GM10847 (cell line): ENCODE data around the gene CTNND2.

ENCODE experiments used
- POLR2A ChIP-seq: IDR thresholded peaks from 2 replicates; pipeline ENCODE4 v1.6.1; 2011; ENCODE audit not compliant: insufficient read length; ENCODE audit errors: extremely low read depth

The CTNND2 gene

DNA sequence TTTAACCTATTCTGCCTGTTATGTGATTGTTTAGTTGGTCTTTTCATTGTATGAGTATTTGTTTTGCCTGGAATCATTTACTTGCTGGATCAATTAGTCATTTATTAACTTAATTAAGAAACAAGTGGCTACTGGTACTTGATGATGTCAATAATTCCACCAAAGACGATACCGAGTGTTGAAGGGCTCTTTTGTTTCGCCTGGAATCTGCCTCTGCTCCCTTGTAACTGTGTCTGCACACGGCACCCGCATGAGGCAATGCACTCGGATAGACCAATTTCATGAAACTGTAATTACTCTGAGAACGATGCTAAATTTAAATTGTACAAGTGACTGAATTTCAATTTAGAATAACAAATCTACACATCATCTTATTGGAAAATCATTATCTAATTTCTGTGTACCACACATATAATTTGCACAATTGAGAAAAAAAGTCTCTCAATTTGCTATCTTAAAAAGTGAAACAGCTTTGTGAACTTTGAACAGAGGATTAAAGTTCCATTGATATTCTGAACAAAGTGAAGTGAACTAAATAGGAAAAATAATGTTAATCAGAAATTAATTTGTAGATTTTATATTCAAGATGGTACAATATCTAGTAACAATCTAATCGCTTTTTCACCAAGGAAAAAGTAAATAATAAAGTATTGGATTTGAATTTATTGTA is 143.2 kb downstream of the CTNND2 start:
- no peak for TF ChIP-seq POLR2A

DNA sequence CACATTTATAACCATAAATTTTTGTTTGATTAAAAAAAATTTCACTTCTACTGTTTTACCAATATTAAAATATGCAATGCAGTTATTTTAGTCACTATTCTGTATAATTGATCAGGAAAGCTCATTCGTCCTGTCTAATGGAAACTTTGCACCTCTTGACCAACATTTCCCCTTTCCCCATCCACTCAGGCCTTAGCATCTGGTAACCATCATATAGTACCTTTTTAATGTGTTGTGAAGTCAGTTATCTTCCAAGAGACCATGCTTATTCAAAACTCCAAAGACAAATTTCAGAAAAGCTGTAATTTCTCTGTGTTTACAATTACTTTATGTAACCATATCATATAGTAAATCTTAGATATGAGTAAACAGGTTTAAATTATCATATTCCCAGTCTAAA is 145.9 kb downstream of the CTNND2 start:
- TF ChIP-seq POLR2A, result no peak

DNA sequence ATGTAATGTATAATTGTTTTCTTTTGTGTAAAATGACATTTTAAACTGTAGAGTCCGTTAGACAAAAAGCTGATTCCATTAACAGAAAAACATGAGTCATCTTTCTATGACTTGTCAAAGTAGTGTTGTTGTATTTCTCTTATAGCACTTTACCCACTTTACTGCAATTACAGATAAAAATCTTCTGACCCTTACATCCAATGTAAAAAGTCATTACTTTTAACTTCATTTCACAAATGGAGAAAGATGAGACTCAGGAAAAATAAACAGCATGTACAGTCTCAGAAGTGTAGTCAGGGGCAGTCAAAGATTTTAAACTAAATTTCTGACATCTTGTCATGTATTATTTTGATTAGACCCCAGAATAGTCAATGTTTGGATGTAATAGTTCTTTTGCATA is 146.6 kb downstream of the CTNND2 start:
- TF ChIP-seq POLR2A, result no peak

DNA sequence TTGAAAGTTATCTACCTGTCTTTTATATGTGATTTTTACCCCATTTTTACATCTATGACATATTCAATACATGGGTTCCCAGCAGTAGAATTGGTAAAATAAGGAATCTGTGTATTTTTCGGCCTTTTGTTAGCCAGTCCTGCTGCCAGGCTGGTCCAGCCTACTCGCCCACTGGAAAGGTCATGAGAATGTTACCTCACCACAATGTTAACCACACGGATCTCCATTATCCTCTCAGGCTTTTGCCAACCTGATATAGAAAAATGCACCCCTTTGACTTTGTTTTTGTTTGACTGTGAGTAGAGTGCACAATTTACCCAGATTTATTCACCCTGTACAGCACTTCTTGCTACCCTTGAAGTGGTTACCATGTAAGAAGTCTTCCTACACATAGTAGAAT is 167.2 kb downstream of the CTNND2 start:
- TF ChIP-seq POLR2A, result no peak

DNA sequence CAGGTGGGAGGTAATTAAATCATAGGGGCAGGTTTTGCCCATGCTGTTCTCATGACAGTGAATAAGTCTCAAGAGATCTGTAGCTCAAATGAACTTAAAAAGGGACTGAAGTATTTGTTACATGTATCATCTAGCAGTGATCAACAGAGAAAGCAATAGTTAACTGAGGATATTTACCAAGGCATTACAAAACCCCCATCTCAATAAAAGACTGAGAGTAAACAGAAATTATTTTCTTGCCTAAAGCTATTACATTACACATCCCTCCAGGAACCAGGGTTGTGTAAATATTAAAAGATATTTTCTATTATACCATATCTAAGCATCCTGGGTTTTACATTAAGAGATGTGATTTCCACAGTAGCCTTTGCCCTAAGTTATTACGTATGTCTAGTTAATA is 169.9 kb downstream of the CTNND2 start:
- TF ChIP-seq POLR2A, result no peak

DNA sequence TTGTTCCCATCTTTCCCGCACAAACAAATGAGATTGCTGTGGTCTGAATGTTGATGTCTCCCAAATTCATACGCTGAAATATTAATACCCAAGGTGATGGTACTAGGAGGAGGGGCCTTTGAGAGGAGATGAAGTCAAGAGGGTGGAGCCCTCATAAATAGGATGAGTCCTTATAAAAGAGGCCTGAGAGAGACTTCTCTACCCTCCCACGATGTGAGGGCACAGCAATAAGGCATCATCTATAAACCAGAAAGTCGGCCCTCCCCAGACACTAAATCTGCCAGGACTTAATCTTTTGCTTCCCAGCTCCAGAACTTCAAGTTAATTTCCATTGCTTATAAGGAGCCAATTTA is 170.4 kb downstream of the CTNND2 start:
- no peak for TF ChIP-seq POLR2A

DNA sequence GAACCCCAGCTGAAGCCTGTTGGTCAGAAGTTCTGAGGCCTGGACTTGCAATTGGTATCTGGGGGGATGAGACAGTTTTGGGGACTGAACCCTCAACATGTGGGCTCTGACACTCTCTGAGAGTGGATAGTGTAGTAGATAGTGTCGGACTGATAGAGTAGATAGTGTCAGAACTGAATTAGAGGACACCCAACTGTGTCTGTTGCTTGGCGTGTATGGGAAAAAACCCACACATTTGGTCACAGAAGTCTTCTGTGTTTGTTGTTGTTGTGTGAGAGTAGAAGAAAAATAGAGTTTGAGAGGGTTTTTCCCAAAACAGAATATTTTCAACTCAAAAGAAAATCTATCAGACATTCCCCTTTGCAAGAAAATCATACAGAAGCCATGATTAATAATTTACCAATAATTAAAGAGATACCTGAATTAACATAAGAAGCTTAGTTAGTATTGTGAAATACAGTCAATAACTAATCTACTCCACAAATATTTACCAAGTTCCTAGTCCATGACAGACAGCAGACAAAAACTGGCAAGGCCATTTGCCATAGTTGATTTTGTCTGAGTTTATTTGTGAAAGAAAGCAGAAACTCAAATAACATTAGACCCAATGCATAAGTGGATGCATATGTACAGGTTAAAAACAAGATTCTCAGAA is 170.9 kb downstream of the CTNND2 start:
- TF ChIP-seq POLR2A, result no peak

DNA sequence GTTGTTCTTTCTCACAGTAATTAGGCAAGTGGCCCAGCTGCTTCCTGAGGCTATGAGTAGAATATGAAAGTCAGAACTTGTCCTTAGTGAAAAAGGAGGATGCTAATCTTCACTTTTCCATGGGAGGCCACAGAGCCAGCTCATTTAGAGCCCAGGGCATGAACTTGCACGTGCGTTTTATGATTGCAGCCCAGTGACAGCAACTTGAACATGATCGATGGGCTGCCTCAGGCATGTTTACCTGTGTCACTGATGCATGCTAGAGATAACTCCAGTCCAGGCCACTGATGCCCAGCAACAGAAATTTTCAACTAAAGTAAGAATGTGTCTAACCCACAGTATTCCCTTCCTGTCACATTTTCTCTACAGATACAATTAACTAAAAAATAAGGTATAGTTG is 179.3 kb downstream of the CTNND2 start:
- TF ChIP-seq POLR2A, result no peak

DNA sequence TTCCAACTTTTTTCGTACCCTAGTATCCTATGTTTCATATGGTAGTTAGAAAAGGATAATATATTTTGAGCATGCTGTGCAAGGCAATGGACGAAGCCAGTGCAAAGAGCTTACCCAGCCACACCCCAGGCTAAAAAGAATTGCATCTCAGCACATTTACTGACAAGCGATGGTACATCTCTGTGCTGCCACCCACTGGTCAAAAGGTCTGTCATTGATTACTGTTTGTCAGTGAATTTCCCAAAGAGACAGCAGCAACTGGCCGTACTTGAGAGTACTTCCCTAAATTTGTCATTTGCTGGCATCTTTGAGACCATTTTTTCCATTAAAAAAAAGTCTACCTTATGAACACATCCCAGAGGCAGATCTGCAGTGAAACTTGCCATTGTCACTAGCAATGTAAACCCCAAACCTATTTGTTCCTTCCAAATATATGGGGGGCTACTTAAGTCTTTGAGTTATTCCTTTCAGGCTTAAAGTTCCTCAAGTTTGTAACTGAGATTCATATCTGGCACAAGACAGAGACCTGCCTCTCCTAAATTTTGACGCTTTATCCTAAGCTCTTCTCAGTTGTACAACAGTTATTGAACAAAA is 184.3 kb downstream of the CTNND2 start:
- TF ChIP-seq POLR2A, result no peak

DNA sequence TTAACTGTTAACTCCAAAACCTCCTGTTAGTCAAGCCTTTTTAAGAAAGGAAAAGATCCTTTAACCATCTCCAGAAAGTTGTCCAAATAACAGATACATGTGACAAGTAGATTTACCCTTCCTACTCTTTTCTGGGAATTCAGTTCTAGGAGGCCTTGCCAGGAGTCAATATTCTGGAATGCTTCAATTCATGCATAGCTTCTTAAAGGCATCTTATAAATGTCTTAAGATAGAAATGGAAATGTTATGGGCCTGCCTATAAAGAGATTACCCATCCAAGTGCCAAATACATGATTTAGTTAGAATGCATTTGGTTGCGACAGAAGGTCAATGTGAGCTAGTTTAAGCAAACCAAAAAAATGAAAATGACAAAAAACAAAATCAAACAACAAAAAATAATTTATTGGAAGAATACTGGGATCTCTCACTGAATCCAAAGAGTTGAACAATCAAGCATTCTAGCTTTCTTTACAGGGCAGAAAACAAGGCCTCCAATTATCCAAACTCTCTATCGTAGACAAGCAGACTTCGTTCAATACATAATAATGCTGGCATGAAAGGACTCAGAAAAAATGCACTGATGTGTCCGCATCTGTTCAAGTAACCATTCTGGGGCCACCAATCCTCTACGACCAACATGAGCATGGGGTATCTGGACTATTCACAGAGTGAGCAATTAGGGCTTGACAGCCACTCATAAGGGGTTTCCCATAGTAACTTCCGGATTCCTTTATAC is 188.6 kb downstream of the CTNND2 start:
- no peak for TF ChIP-seq POLR2A

DNA sequence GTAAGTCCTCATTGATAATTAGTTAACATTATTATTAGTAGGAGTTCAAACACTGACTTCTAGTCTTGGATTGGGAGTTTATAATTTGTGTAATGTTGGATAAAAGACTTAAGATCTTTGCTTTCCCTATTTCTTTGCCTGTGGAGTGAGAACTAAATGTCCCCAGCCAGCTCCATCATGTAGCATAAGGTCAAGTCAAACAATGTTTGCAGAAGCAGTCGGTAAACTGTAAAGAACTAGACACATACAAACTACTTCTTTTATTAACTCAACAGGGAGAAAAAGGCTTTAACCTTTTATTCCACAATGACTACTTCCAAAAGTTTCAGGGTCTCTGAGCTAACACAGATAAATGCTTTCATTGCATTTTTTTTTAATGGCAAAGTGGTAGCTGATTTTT is 192.3 kb downstream of the CTNND2 start:
- TF ChIP-seq POLR2A, result no peak

DNA sequence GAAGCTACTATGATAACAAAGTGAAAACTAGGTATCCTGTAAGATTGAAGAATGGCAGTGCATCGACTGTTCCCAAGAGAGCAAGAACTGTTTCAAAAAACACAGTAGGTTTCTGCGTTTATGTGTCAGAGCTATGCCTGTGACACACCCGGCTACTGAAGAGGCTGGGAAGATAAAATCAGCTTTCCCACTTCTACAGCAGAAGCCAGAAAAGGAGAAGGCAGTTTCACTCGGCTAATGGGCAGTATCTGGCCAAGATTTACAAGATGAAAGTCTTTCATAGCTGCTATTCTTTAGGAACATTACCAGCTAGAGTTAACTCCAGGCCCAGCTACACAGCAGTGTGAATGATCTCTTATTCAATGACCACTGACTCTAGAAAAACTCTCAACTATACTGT is 195.2 kb downstream of the CTNND2 start:
- no peak for TF ChIP-seq POLR2A

DNA sequence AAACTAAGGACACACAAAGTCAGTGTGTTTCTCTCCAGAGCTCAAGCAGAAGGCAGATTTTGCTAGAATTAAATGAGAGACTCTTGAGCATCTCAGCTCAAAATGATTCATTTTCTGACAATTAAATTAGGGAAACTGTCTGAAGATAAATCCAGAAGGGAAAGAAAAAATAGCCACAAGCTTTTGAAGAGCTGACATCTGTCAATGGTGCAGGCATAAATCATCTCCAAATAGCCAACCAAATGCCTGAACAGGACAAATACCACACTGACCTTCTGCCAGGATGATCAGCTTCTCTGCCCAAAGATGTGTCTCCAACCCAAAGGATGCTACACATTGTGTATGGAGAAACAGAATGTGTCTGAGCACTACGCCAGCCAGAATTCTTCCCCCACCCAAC is 199.3 kb downstream of the CTNND2 start:
- TF ChIP-seq POLR2A, result no peak

DNA sequence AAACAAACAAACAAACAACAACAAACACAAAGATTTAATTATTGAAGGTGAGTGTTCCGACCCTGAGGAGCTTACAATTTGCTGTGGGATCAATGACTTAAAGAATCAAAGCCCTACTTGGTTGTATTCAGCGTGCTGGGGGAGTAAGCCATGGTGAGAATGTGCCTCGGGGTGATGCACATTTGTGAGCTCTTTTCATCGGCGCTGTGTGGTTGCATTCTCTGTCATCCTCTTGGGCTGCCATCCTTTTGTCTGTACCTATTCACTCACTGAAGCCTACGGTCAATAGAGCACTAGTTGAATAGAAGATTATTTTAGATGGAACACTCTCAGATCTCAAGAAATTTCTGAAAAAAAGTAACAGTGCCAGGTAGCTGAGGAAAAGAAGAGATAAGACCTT is 203.9 kb downstream of the CTNND2 start:
- no peak for TF ChIP-seq POLR2A

DNA sequence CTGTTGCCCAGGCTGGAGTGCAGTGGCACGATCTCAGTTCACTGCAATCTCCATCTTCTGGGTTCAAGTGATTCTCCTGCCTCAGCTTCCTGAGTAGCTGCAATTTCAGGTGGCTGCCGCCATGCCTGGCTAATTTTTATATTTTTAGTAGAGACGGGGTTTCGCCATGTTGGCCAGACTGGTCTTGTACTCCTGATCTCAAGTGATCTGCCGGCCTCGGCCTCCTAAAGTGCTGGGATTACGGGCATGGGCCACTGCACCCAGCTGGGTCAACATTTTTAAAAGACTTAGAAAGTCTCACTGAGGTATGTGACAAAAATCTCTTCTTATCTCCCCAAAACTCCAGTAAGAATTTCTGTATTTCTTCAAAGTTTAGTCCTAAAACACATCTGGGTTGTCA is 211.6 kb downstream of the CTNND2 start:
- no peak for TF ChIP-seq POLR2A

DNA sequence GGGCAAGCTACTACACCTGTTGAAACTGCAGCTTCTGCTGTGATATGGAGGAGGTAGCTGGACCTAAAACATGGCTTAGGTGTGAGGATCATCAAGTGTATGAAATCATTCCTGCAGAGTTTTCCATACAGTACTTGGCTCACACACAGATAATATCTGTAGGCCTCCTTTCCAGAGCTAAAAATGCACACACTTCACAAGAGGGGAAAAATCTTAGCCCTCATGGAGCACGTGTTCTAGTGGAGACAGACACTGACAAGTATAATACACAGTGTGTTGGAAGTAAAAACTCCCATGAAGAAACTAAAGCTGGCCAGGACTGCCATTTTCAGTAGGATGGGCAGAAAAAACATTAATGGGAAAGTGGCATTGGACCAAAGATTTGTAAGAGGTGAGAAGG is 216.7 kb downstream of the CTNND2 start:
- TF ChIP-seq POLR2A, result no peak
